GM21619 (cell line): ENCODE results near the gene PTPRN2.
"Not testable (repeated sequence)": the region's sequence is repeated elsewhere in the genome, so short reads cannot be mapped to it uniquely, and the experiment has no call there.

Experiments
- ATAC-seq: cut with Tn5 transposase; IDR thresholded peaks from one replicate; pipeline ENCODE4 v1.9.1; 2021; ENCODE audit not compliant: unreplicated experiment

PTPRN2 gene

DNA sequence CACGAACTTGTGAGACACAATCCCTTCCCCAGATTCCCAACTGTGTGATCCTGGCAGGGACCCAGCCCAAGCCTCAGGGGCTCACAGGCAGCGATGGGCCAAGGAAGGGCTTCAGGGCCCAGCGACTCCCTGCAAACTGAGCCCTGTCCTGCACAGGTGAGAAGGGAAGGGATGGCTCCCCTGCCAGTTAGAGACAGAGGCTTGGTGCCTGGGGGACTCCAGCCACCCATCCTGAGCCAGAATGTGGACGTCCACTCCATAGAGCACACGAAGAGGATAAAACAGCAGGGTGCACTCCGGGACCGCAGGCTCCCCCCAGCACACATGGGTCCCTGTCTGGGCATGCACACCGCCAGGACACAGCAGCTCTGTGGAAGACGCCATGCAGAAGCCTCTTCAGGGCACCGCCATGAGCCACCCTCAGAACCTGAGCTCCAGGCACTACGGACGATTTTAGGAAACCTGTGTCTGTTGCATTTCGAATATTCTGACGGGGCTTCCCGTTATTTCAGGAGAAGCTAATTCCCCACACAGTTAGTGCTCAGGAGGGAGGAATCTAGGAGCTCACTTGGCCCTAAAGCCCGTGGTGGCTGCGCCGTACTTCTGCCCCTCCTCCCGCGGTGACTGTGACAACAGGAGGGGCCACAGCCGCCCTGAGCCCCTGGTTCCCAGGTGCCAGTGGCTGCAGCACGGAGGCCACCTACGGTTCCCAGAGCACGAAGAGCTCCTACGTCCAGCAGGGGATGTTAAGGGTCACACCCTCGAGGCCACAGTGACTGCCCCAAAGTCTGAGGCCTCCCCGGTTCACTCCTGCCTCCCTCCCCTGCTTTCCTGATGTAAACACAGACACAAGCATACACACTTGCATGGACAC, 326.0 kb downstream of the PTPRN2 start:
- no peak for ATAC-seq

DNA sequence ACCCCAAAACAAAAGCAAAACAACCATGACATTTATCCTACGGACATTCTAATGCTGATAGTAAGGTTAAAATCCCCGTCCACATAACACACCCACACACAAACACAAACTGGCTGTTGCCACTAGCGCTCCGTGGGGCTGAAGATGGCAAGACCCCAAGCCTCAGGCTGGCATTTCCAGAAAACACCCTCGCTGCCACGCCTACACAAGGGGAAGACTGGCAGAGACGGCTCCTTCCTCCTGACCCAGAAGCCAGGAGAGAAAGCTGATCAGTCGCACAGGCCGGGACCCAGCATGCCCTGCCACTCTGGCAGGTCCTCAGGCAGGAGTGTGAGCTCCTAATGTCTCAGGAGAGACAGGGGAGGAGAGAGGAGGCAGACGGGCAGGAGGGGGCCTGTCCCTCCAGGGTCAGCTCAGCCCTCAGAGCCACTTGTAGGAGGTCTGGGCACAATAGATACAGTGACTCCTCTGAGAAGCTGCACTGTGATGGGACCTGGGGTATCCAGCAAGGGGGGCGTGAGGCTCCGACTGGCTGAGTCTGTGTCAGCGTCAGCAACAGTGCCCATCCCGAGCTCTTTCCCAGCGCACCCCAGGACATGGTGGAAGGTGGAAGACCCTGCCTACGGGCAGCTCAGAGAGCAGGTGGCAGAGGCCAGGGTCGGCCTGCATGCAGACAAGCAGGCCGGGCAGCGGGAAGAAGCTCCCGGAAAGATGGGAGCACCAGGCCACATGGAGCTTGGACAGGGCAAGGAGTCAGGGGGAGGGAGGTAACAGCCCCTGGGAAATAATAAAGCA, 326.9 kb downstream of the PTPRN2 start:
- no peak for ATAC-seq

DNA sequence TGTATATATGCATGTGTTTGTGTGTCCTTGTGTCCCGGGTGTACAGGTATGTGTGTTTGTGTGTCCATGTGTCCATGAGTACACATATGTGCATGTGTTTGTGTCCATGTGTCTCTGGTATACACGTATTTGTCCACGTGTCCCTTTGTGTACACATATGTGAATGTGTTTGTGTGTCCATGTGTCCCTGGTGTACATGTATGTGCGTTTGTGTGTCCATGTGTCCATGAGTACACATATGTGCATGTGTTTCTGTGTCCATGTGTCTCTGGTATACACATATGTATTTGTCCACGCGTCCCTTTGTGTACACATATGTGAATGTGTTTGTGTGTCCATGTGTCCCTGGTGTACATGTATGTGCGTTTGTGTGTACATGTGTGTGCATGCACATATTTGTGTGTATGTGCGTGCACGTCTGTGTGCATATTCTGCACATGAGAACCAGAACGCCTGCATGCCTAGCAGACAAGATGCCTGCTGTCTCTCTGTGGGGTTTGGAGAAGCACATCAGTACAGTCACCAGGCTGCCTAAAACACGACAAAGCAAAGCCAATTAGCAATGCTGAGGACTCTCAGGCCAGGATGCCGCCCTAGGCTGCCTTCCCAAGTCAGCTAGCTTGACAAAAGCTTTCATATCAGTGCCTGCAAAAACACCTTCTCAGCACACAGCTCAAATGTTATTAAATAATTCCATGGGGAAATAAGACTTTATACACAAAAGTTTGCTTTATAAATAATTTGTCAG, 327.8 kb downstream of the PTPRN2 start:
- no peak for ATAC-seq

DNA sequence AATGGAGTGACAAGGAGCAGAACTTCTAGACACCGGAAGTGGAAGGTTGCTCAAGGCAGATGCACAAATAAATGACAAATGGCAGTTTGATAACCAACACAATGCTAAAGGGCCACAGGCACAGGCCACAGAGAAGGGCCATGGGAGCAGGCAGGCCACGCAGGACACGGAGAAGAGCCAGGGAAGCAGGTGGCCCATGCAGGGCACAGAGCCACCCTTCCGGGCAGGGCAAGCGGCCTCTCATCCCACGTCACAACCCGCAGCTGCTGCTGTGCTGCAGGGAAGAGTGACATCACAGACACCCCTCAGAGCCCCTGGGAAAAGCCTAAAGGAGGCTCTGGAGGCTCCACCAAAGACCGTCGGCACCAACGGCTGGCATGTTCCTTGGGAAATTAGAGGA, 328.5 kb downstream of the PTPRN2 start:
- ATAC-seq = no peak

DNA sequence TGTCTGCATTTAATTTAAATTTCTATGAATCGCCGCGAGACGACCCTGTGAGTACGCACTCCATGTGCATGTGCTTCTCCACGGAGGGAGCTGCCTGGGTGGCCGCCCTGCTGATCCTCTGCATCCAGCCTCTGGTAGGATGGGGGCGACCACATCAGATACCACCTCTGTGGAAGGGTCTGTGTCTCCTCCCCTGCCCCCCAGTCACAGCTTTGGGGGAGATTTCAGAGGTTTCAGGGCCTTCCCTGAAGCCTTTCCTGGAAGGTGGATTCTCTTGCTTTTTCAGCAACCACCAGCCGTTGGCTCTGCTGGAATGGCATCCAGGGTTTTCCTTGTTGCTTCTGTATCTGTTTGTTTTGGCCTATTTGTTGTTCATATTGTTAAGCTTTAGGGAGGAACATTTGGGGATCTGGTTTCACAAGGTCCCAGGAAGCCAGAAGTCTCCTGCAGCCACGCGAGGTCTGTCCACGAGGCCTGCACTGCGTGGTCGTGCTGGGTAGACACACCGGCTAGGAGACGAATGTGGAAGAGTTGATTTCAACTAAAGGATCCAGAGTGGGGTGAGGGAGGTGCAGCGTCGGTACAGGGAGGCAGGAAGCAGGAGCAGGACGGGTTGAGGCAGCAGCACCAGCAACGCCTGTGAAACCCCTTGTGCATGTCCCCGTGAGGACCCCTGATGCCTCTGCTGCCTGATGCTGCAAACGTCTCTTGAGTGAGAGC, 329.1 kb downstream of the PTPRN2 start:
- ATAC-seq = no peak

DNA sequence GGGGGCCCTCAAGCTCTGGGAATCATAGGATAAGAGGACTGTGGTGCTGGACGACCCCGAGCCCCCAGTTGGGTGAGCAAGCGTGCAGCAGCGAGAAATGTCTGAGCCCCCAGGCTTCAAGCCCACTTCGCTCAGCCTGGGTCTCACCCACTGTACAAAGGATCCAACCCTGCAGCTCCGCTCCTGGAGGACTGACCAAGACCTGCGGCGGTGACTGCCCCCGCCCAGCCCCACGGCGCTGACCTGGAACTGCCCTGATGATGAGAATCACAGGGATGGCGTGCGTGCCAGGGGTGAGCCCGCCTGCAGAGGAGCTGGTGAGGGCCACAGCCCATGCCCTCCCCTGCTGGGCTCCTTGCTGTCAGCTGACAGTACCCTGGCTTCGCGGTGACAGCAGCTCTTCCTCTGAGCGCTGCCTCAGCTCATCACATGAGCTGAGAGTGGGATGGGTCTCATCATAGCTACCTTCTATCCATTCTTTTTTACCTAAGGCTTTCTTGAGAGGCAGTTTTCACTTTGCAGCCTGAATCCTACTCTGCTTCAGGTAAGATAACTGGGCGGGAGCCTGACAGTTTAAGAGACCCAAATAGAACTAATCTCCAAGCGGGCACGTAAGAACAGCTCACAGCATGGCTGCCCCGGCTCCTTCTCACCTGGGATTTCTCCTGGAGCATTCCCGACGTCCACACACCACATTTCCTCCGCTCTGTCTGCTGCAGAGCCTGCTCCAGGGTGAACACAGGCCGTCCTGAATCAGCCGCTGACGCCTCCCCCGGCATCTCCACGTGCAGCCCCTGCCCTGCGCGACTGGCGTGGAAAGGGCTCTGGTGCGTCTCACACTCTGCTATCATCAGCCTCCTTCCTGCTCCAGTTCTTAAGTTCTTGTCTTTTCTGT, 329.9 kb downstream of the PTPRN2 start:
- ATAC-seq = no peak

DNA sequence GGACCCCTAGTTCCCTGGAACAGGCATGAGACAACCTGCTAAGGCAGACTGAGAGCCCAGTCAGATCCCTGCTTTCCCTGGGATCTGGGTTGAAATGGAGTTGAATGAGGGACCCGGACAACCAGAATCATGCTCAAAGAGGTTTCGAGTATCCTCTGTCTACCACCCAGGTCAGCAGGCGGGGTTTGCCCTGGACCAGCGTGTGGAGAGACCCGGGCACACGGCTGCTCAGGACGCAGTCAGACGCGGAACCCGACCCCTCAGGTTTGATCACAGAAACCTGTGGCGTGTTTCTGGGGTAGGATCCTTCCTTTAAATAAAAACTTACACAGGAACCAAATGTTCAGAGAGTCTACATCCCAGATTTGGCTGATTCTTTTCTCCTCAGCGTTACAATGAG, 330.6 kb downstream of the PTPRN2 start:
- no peak for ATAC-seq

DNA sequence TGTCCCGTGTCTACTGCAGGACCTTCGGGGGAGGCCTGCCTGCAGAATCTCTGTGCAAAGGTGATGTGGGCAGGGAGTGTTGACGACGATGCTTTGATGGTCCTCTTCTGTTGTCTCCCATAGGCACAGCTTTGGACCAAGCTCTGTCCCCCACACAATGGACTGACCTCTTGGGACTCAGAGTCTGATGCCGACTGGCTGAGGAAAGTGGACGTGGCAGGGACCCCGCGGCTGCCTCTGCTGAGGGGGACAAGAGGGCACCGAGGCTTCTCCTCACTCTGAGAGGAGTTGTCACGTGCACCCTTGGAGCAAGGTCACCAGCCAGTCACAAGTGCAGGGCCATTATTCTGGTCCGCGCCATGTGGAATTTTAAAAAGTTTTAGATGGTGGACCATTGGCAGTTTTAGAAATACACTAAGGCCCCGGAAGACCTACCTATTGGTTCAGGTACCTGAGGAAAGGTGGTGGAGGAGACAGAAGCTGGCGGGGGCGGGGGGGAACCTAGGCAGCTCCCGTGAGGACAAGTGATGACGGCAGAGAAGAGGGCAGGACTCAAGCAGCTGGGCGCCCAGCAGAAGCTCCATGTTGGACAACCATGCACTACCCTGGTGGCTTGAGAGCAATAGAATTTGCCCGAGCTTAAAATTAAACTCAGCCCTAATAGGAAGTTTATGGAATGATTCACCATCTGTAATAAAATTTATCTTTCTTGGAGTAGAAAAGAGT, 331.4 kb downstream of the PTPRN2 start:
- ATAC-seq = no peak

DNA sequence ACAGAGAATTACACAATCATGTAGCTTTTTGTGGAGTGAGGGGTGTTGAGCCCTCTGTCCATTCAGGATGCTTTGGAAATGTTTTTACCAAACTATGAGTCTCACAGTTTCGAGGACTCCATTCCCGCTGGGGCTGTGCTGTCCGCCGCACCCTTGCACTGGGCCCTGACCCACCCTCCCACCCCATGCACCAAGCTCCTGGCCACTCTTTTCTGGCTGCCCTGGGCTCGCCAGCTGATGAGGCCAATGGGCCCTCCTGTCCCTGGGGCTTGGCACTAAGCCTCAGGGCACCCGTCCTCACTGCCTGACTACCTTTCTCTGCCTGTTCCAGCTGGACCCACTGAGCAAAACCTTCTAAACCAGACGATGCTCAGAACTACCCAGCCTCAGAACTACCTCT, 332.1 kb downstream of the PTPRN2 start:
- no peak for ATAC-seq

DNA sequence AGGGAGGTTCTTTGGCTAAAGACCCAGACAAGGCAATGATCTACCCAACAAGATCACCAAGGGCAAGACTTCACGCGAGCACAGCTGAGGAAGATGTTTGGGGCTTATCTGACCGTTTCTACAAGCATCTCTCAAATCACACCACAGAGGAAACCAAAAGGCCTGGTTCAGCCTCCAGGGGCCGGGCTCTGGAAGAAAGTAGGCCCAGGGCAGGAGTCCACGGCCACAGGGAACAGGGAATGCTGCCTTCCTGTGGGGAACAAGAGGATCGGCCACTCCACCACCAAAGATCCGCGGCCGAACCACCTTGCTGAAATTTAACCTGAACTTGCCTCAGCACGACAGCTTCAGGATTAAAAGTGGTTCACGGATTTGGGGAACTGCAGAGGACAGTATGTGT, 332.5 kb downstream of the PTPRN2 start:
- no peak for ATAC-seq

DNA sequence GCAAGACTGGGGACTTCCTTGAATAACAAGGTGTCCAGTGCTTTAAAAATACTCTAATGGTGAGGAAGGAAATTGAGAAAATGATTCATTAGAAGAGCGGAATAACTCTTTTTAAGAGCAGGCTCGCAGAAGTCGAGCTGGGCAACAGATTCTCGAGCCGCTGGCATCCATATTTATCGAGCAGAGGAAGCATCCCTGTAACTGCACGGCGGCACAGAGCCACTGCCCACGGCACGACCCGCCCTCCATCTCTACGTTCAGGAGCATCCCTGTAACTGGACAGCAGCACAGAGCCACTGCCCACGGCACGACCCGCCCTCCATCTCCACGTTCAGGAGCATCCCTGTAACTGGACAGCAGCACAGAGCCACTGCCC, 334.0 kb downstream of the PTPRN2 start:
- ATAC-seq = not testable (repeated sequence)

DNA sequence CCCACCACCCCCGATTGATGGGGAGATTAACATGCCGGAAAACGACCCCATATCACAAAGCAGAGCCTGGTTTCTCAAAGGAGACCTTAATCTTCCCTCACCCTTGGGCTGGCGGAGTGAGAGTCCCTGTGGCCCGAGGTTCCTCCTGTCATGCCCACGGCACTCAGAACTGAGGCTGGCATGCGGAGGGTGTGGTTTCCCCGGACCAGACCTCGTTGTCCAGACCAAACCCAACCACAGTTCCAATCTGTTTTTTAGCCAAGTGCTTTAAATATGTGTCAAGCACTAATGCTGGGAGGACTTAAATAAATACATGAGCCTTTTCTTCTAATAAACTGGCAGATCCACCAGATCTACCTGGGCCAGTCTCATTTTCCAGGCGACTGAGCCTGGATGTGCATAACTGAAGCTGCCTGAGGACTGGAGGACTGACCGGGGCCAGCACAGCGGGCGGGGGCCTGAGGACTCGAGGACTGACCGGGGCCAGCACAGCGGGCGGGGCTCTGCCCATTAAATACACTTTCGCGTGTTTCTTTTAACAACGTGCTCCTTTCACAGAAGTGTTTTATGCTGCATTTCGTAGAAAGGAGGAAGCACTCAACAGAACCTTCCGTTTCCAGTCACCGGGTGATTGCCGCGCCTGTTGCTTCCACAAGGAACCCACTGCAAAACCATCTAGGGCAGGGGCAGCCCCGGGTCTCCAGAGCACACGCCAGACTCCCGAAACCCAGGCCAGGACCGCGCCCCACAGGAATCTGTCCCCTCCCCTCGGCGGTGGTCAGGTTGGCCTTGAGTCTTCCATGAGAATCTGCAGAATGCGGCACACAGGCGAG, 334.6 kb downstream of the PTPRN2 start:
- no peak for ATAC-seq

DNA sequence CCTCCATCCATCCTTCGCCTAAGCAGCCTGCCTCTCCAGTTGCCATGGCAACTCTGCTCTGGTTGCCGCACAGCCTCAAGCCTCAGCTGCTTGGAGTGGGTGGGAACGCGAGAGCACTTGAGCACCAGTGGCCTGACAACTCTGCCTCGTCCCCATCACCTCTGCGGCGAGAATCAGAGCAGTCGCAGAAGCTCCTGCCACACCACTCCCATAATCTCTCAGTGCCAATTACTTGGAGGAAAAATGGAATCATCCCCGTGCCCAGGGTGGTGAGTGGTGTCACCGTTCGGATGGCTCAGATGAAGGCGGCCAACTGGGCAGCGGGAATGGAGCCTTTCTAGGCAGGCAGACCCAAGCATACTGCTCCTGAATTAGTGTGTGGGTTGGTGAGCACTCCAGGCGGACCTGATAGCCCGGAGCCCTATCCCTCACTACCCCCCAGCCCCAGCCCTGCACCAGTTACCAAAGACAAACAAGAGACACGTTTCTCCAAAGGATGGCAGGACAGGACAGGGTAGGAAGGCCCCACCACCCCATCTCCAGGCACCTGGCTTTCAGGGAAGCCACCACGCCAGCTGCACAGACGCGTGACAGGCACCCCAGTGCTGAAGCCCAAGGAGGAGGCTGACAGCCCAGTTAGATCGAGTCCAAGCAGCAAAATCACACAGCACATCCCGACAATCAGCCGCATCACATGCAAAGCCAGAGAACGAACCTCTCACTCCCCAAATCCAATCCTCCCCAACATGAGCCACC, 335.4 kb downstream of the PTPRN2 start:
- ATAC-seq = no peak

DNA sequence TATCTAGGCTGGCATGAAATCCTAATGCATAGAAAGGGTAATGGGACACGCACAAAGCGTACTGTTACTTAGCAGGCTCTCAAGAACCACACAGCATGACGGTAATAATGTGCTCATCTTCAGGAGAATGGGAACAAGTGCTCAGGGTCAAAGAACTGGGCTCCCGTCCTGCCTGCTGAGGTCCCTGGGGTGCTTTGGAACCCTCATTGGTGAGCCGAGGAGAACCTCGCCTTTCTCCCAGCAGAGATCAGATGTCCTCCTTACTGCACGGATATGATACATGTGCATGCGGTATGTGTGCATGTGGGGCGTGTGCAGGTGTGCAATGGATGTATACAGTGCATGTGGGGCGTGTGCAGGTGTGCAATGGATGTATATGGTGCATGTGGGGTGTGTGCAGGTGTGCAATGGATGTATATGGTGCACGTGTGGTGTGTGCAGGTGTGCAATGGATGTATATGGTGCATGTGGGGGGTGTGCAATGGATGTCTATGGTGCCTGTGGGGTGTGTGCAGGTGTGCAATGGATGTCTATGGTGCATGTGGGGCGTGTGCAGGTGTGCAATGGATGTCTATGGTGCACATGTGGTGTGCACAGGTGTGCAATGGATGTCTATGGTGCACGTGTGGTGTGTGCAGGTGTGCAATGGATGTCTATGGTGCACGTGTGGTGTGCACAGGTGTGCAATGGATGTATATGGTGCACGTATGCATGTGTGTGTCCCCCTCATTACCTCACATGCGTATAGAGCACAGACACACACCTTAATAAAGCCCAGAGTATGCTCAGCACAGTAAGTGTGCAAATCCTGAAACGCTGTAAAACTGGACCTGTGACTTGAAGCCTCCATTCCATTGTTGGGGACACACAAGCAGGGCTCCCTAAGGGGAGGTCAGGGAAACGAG, 336.3 kb downstream of the PTPRN2 start:
- ATAC-seq = no peak

DNA sequence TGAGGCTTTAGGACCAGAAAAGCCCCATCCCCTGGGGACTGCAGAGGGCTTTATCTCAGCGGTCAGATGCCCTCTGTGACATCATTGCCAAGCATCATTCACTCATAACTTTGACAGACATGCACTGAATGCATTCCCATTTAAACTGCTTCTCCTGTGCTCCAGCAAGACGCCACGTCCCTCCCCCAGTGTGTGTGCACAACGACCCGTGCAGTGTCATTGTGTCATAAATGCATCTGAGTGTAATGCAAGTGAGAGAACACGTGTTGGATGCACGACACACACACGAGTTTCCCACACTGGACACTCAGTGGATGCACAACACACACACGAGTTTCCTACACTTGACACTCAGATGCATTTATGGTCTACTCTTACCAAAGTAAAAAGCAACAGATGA, 337.9 kb downstream of the PTPRN2 start:
- no peak for ATAC-seq

DNA sequence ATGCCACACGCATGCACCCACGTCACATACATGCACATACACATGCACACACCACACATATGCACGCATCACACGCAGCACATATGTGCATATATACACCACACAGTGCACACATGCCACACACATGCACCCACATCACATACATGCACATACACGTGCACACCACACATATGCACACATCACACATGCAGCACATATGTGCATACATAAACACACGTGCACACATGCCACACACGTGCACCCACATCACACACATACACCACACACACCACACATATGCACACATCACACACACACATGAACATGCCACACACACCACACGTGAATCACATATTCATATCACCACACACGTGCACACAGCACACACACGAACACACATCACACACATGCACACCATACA, 338.8 kb downstream of the PTPRN2 start:
- no peak for ATAC-seq
